Measurements from ENCODE around the gene UBN2. TPM values are rescaled to one million over a fixed set of nuclear protein-coding genes. Genes with fewer than 3 reads are reported as not detected.
A peak's percentile ranks its signal among the peaks of the same experiment; 100 is the strongest.
"Not testable (repeated sequence)": the region's sequence is repeated elsewhere in the genome, so short reads cannot be mapped to it uniquely, and the experiment has no call there.

UBN2 gene
- polyA plus RNA-seq, 1 donor, result 14.2 TPM

GRCh38 chr7:139293534-139293933 lies 62.5 kb downstream of the UBN2 start:
- no peak for DNase-seq
- H3K27me3 ChIP-seq (ENCODE audit: control insufficient read depth, insufficient read depth, low read length), result no peaks in the 10 kb centered on the region
- H3K4me3 ChIP-seq (ENCODE audit: low read length), result no peak overlapping the region
- no peak overlapping the region for H3K27ac ChIP-seq (ENCODE audit: low read length)
- no CpG with 5 or more reads among the region's 2 CpGs for WGBS (ENCODE audit: insufficient coverage, low lambda C conversion rate)
- H3K4me1 ChIP-seq (ENCODE audit: control insufficient read depth, insufficient read depth, low read length), result peaks cover 34% of the 10 kb centered on the region
- peaks cover 6% of the 10 kb centered on the region for H3K36me3 ChIP-seq (ENCODE audit: control insufficient read depth, insufficient read depth, low read length)
- no peaks in the 10 kb centered on the region for H3K9me3 ChIP-seq (ENCODE audit: control insufficient read depth, low read depth, low read length)

- DNase-seq, result no peak
- no peaks in the 10 kb centered on the region for H3K9me3 ChIP-seq (ENCODE audit: control insufficient read depth, low read depth, low read length)
- peak overlapping the region; percentile 70 for H3K27ac ChIP-seq (ENCODE audit: low read length)
- no CpG with 5 or more reads among the region's 4 CpGs for whole genome bisulfite sequencing (ENCODE audit: insufficient coverage, low lambda C conversion rate)
- peaks cover 39% of the 10 kb centered on the region for H3K4me1 ChIP-seq (ENCODE audit: control insufficient read depth, insufficient read depth, low read length)
- no peaks in the 10 kb centered on the region for H3K27me3 ChIP-seq (ENCODE audit: control insufficient read depth, insufficient read depth, low read length)
- H3K36me3 ChIP-seq (ENCODE audit: control insufficient read depth, insufficient read depth, low read length), result peaks cover 6% of the 10 kb centered on the region
- H3K4me3 ChIP-seq (ENCODE audit: low read length), result no peak overlapping the region
Observed at GRCh38 chr7:139294241-139294640, 63.2 kb downstream of the UBN2 start.

DNA sequence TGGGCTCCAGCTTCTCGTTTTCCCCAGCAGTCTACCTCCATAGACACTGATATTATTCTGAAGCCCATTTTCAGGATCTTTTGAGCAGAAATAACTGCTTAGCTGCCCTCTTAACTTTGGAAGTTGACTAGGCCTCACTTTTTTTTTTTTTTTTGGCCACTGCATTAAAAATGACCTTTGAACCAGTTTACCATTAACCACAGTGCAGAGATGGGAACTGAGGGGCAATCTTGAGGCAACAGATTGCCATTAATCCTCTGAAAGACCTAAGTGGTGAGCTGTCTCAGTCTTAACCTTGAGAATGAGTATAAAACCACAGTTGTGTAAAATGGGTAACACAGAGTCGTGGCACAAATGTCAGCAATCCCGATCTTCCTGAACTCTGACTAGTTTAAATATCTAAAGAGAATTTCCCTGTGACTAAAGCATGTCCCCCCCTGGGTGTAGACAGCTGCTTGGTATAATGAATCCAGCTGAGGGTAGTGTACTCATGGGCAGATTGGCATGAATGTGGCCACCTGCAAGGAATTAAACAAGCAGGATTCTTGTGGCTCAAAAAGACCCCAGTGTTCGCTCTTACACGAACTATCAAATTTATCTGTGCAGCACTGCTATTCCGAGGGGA lies 64.0 kb downstream of the UBN2 start:
- peaks cover 6% of the 10 kb centered on the region for H3K36me3 ChIP-seq (ENCODE audit: control insufficient read depth, insufficient read depth, low read length)
- H3K4me3 ChIP-seq (ENCODE audit: low read length), result no peak overlapping the region
- peak; percentile 12 to 69 for DNase-seq
- peaks cover 40% of the 10 kb centered on the region for H3K4me1 ChIP-seq (ENCODE audit: control insufficient read depth, insufficient read depth, low read length)
- H3K9me3 ChIP-seq (ENCODE audit: control insufficient read depth, low read depth, low read length), result no peaks in the 10 kb centered on the region
- peak overlapping the region; percentile 70 for H3K27ac ChIP-seq (ENCODE audit: low read length)
- 100% methylated on average over 3 of the region's 6 CpGs for WGBS (ENCODE audit: insufficient coverage, low lambda C conversion rate)
- no peaks in the 10 kb centered on the region for H3K27me3 ChIP-seq (ENCODE audit: control insufficient read depth, insufficient read depth, low read length)

DNA sequence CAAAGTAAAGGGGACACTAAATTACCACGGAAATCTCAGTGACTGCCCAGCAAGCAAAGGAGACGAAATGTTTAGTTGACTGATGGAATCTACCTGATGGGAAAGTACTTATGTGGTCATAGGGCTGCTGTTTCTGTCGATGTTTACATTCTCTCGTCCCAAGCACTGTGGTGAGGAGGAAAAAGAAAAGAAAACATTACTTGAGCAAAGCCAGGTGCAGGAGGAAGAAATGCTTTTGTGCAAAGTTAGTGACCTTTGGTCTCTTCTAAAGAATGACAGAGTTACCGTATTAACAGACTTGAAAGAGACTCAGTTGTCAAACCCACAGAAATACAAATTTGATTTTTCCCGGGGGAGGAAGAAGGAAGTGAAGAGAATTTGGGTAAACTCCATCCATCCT lies 66.8 kb downstream of the UBN2 start:
- Histone ChIP-seq H3K27me3 (ENCODE audit: control insufficient read depth, insufficient read depth, low read length) (no peaks in the 10 kb centered on the region), H3K27ac (ENCODE audit: low read length) (peak overlapping the region; percentile 90), H3K9me3 (ENCODE audit: control insufficient read depth, low read depth, low read length) (no peaks in the 10 kb centered on the region), H3K4me3 (ENCODE audit: low read length) (peak overlapping the region; percentile 12), H3K4me1 (ENCODE audit: control insufficient read depth, insufficient read depth, low read length) (peaks cover 56% of the 10 kb centered on the region), H3K36me3 (ENCODE audit: control insufficient read depth, insufficient read depth, low read length) (peaks cover 6% of the 10 kb centered on the region)
- WGBS (ENCODE audit: insufficient coverage, low lambda C conversion rate), result 0% methylated on average over 3 of the region's 6 CpGs
- peak; percentile 69 to 86 for DNase-seq

DNA sequence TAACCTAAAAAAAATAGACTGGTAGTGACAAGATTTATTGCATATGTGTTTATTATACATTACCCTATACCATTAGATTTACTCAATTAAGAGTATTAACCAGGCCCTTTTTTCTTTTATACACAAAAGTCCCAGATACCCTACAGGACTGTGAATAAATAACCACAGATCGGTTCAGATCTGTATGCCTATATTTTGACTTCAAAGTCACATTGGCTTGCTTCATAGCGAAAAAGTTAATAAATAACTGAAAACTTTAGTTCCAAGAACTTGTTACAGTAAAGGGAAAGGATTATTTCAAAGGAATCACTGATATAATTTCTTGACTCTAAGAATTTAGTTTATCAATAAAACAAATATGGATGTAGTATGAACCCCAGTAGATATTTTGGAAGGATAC lies 68.3 kb downstream of the UBN2 start:
- 20% methylated on average over 1 of the region's 2 CpGs for WGBS (ENCODE audit: insufficient coverage, low lambda C conversion rate)
- DNase-seq, result peak in 1 of 2 donors; percentile 55
- Histone ChIP-seq H3K9me3 (ENCODE audit: control insufficient read depth, low read depth, low read length) (no peaks in the 10 kb centered on the region), H3K36me3 (ENCODE audit: control insufficient read depth, insufficient read depth, low read length) (peaks cover 1% of the 10 kb centered on the region), H3K27ac (ENCODE audit: low read length) (peak overlapping the region; percentile 90), H3K4me3 (ENCODE audit: low read length) (no peak overlapping the region), H3K27me3 (ENCODE audit: control insufficient read depth, insufficient read depth, low read length) (no peaks in the 10 kb centered on the region), H3K4me1 (ENCODE audit: control insufficient read depth, insufficient read depth, low read length) (peaks cover 59% of the 10 kb centered on the region)

DNA sequence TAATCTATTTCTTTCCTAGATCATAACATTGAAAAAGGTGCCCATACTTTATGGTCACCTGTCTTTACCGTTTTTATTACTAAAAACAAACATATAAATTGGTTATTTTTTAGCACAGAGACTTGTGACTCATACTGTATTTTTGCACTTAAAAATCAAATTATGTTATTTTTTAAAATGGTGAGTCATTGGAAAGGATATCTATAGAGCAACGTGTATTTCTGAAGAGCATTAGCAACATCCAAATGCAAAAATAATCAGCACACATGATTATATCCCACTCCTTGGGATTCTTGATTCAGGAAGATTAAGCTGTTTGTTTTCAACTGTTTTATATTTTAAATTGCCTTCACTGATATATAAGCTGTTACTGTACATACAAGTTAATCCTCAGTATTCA lies 69.4 kb downstream of the UBN2 start:
- no peaks in the 10 kb centered on the region for H3K27me3 ChIP-seq (ENCODE audit: control insufficient read depth, insufficient read depth, low read length)
- H3K36me3 ChIP-seq (ENCODE audit: control insufficient read depth, insufficient read depth, low read length), result no peaks in the 10 kb centered on the region
- H3K4me3 ChIP-seq (ENCODE audit: low read length), result no peak overlapping the region
- DNase-seq, result no peak
- H3K4me1 ChIP-seq (ENCODE audit: control insufficient read depth, insufficient read depth, low read length), result peaks cover 51% of the 10 kb centered on the region
- H3K9me3 ChIP-seq (ENCODE audit: control insufficient read depth, low read depth, low read length), result no peaks in the 10 kb centered on the region
- WGBS (ENCODE audit: insufficient coverage, low lambda C conversion rate), result 29% methylated on average over 1 of the region's 2 CpGs
- no peak overlapping the region for H3K27ac ChIP-seq (ENCODE audit: low read length)

- Histone ChIP-seq H3K4me1 (ENCODE audit: control insufficient read depth, insufficient read depth, low read length) (peaks cover 20% of the 10 kb centered on the region), H3K9me3 (ENCODE audit: control insufficient read depth, low read depth, low read length) (no peaks in the 10 kb centered on the region), H3K27me3 (ENCODE audit: control insufficient read depth, insufficient read depth, low read length) (no peaks in the 10 kb centered on the region), H3K27ac (ENCODE audit: low read length) (no peak overlapping the region), H3K36me3 (ENCODE audit: control insufficient read depth, insufficient read depth, low read length) (peaks cover 4% of the 10 kb centered on the region), H3K4me3 (ENCODE audit: low read length) (no peak overlapping the region)
- DNase-seq, result no peak
- WGBS (ENCODE audit: insufficient coverage, low lambda C conversion rate), result no CpG with 5 or more reads among the region's 1 CpG
Observed at GRCh38 chr7:139304517-139304916, 73.5 kb downstream of the UBN2 start.

- no peak overlapping the region for H3K27ac ChIP-seq (ENCODE audit: low read length)
- H3K9me3 ChIP-seq (ENCODE audit: control insufficient read depth, low read depth, low read length), result no peaks in the 10 kb centered on the region
- no peak overlapping the region for H3K4me3 ChIP-seq (ENCODE audit: low read length)
- H3K4me1 ChIP-seq (ENCODE audit: control insufficient read depth, insufficient read depth, low read length), result no peaks in the 10 kb centered on the region
- WGBS (ENCODE audit: insufficient coverage, low lambda C conversion rate), result 86% methylated on average over 1 of the region's 5 CpGs
- H3K27me3 ChIP-seq (ENCODE audit: control insufficient read depth, insufficient read depth, low read length), result no peaks in the 10 kb centered on the region
- H3K36me3 ChIP-seq (ENCODE audit: control insufficient read depth, insufficient read depth, low read length), result no peaks in the 10 kb centered on the region
- no peak for DNase-seq
Observed at GRCh38 chr7:139317939-139318505, 87.0 kb downstream of the UBN2 start.

GRCh38 chr7:139321071-139321745 lies 90.2 kb downstream of the UBN2 start:
- Histone ChIP-seq H3K4me1 (ENCODE audit: control insufficient read depth, insufficient read depth, low read length) (no peaks in the 10 kb centered on the region), H3K27ac (ENCODE audit: low read length) (no peak overlapping the region), H3K9me3 (ENCODE audit: control insufficient read depth, low read depth, low read length) (no peaks in the 10 kb centered on the region), H3K4me3 (ENCODE audit: low read length) (no peak overlapping the region), H3K27me3 (ENCODE audit: control insufficient read depth, insufficient read depth, low read length) (no peaks in the 10 kb centered on the region), H3K36me3 (ENCODE audit: control insufficient read depth, insufficient read depth, low read length) (no peaks in the 10 kb centered on the region)
- WGBS (ENCODE audit: insufficient coverage, low lambda C conversion rate), result 100% methylated on average over 1 of the region's 11 CpGs
- DNase-seq, result peak; percentile 12 to 33

- 96% methylated on average over 4 of the region's 11 CpGs for WGBS (ENCODE audit: insufficient coverage, low lambda C conversion rate)
- H3K9me3 ChIP-seq (ENCODE audit: control insufficient read depth, low read depth, low read length); H3K36me3 ChIP-seq (ENCODE audit: control insufficient read depth, insufficient read depth, low read length); H3K4me3 ChIP-seq (ENCODE audit: low read length); H3K27me3 ChIP-seq (ENCODE audit: control insufficient read depth, insufficient read depth, low read length); H3K4me1 ChIP-seq (ENCODE audit: control insufficient read depth, insufficient read depth, low read length); DNase-seq; H3K27ac ChIP-seq (ENCODE audit: low read length): not testable (repeated sequence)
Observed at GRCh38 chr7:139324709-139325108, 93.7 kb downstream of the UBN2 start.

Measured in large intestine (tissue), 3 donors.